GM23248 (cell line): Measurements from ENCODE around the gene SLC35F3. TPM values are rescaled to one million over a fixed set of nuclear protein-coding genes. Genes with fewer than 3 reads are reported as not detected.

ENCODE experiments used
- DNase-seq: peaks from one replicate; pipeline ENCODE4 v3.0.0-alpha.2; 2015
- H2AFZ ChIP-seq: fragments of 200-600 bp; sonication (generic); 2 replicates; pipeline ENCODE4 v1.6.1; 2016; ENCODE audit warnings: antibody characterized with exemption
- H3F3A ChIP-seq: fragments of 200-600 bp; sonication (generic); 2 replicates; pipeline ENCODE4 v1.6.1; 2016; ENCODE audit warnings: mild to moderate bottlenecking, antibody characterized with exemption, mixed run types; ENCODE audit not compliant: insufficient read depth
- H3K27ac ChIP-seq: fragments of 200-600 bp; sonication (generic); 2 replicates; pipeline ENCODE4 v1.5.1; 2016; ENCODE audit warnings: mild to moderate bottlenecking
- H3K27me3 ChIP-seq: fragments of 200-600 bp; sonication (generic); replicated peaks from 2 replicates; pipeline ENCODE4 v1.6.1; 2016; ENCODE audit warnings: mild to moderate bottlenecking; ENCODE audit not compliant: insufficient read depth
- H3K36me3 ChIP-seq: fragments of 200-600 bp; sonication (generic); 2 replicates; pipeline ENCODE4 v1.6.1; 2016; ENCODE audit warnings: low read depth, mild to moderate bottlenecking
- H3K4me1 ChIP-seq: fragments of 200-600 bp; sonication (generic); 2 replicates; pipeline ENCODE4 v1.6.1; 2016; ENCODE audit warnings: mild to moderate bottlenecking; ENCODE audit not compliant: insufficient read depth
- H3K4me2 ChIP-seq: fragments of 200-600 bp; sonication (generic); one replicate; pipeline ENCODE4 v1.6.1; 2016; ENCODE audit warnings: mild to moderate bottlenecking; ENCODE audit not compliant: unreplicated experiment
- H3K4me3 ChIP-seq: fragments of 200-600 bp; sonication (generic); 2 replicates; pipeline ENCODE4 v1.5.1; 2016; ENCODE audit warnings: mild to moderate bottlenecking
- H3K79me2 ChIP-seq: fragments of 200-600 bp; sonication (generic); 2 replicates; pipeline ENCODE4 v1.6.1; 2016; ENCODE audit warnings: mild to moderate bottlenecking; ENCODE audit not compliant: insufficient read depth
- H3K9ac ChIP-seq: fragments of 200-600 bp; sonication (generic); 2 replicates; pipeline ENCODE4 v1.6.1; 2016; ENCODE audit warnings: mild to moderate bottlenecking
- H3K9me2 ChIP-seq: fragments of 200-600 bp; sonication (generic); 2 replicates; pipeline ENCODE4 v1.6.1; 2016; ENCODE audit warnings: mixed run types, mild to moderate bottlenecking, moderate library complexity; ENCODE audit not compliant: insufficient read depth
- H3K9me3 ChIP-seq: fragments of 200-600 bp; sonication (generic); one replicate; pipeline ENCODE4 v1.6.1; 2017; ENCODE audit warnings: low read depth
- H4K20me1 ChIP-seq: fragments of 200-600 bp; sonication (generic); 2 replicates; pipeline ENCODE4 v1.6.0; 2016; ENCODE audit not compliant: insufficient read depth
- EZH2 ChIP-seq: fragments of 200-600 bp; sonication (generic); IDR thresholded peaks from 2 replicates; pipeline ENCODE4 v1.6.1; 2018; ENCODE audit warnings: antibody characterized with exemption, mild to moderate bottlenecking; ENCODE audit not compliant: insufficient read depth, poor library complexity, severe bottlenecking
- EZH2phosphoT487 ChIP-seq: fragments of 200-600 bp; sonication (generic); IDR thresholded peaks from 2 replicates; pipeline ENCODE4 v1.6.1; 2018; ENCODE audit warnings: antibody characterized with exemption, moderate library complexity, mild to moderate bottlenecking, low read depth; ENCODE audit not compliant: insufficient read depth
- WGBS, 2 experiments: methylation state at CpG; one replicate each; pipeline ENCODE4 v1.1.6; 2015 to 2017; ENCODE audit warnings: low lambda C conversion rate in 2 of 2, low coverage in 1 of 2; ENCODE audit errors: missing lambda C conversion rate in 2 of 2; 5-methylcytosine and 5-hydroxymethylcytosine counted together
- in situ Hi-C: fragments of 300-500 bp; cut with MboI; formaldehyde crosslinking; loops from 2 replicates; pipeline ENCODE4 v1.15.0; 2020
- polyA plus RNA-seq: library from polyadenylated mRNA; unstranded; fragments of >200 nt; fragmentation: Nextera tagmentation; extraction: Ambion mirVana; gene quantifications from 2 replicates; pipeline ENCODE4 v1.2.1, GENCODE V29; 2016
- total RNA-seq: library from RNA; depleted of rRNA; stranded (reverse); fragments of >200 nt; shearing (Covaris generic); gene quantifications from 2 replicates; pipeline ENCODE4 v1.2.3, GENCODE V29; 2014

SLC35F3 gene
- total and polyA plus RNA-seq, 2 experiments from 2014 or later = 0.43 to 1.3 TPM

- no peaks in the 10 kb centered on the region for H4K20me1 ChIP-seq
- H3K27ac ChIP-seq = no peak overlapping the region
- in situ Hi-C loops = no loop called here
- no peaks in the 10 kb centered on the region for H3K79me2 ChIP-seq
- WGBS, 2 experiments = 32 to 33% methylated on average over 6 of the region's 6 CpGs
- no peak for DNase-seq
- no peak overlapping the region for H2AFZ ChIP-seq
- H3K9me2 ChIP-seq = no peaks in the 10 kb centered on the region
- no peak overlapping the region for H3K4me2 ChIP-seq
- H3K9me3 ChIP-seq = no peaks in the 10 kb centered on the region
- no peaks in the 10 kb centered on the region for H3F3A ChIP-seq
- no peak overlapping the region for H3K9ac ChIP-seq
- H3K4me3 ChIP-seq = no peak overlapping the region
- no peaks in the 10 kb centered on the region for H3K4me1 ChIP-seq
- no peaks in the 10 kb centered on the region for H3K27me3 ChIP-seq
- no peaks in the 10 kb centered on the region for H3K36me3 ChIP-seq
- TF ChIP-seq EZH2 = no peak
- TF ChIP-seq EZH2phosphoT487 = no peak
Measured at GRCh38 chr1:234163267-234163919, 258.9 kb downstream of the SLC35F3 start.

GRCh38 chr1:234164098-234164709 is 259.7 kb downstream of the SLC35F3 start:
- no peaks in the 10 kb centered on the region for H3F3A ChIP-seq
- no peak overlapping the region for H3K9ac ChIP-seq
- H3K4me1 ChIP-seq = no peaks in the 10 kb centered on the region
- TF ChIP-seq EZH2 (no peak), EZH2phosphoT487 (no peak)
- no peaks in the 10 kb centered on the region for H3K79me2 ChIP-seq
- no peak overlapping the region for H3K27ac ChIP-seq
- no peaks in the 10 kb centered on the region for H4K20me1 ChIP-seq
- H2AFZ ChIP-seq = no peak overlapping the region
- H3K9me3 ChIP-seq = no peaks in the 10 kb centered on the region
- no peaks in the 10 kb centered on the region for H3K27me3 ChIP-seq
- no peaks in the 10 kb centered on the region for H3K9me2 ChIP-seq
- no peak overlapping the region for H3K4me3 ChIP-seq
- 30 to 53% methylated on average over 5 of the region's 5 CpGs for WGBS, 2 experiments
- in situ Hi-C loops = no loop called here
- DNase-seq = no peak
- H3K36me3 ChIP-seq = no peaks in the 10 kb centered on the region
- H3K4me2 ChIP-seq = no peak overlapping the region

- Histone ChIP-seq H2AFZ (no peak overlapping the region), H3K9me2 (no peaks in the 10 kb centered on the region), H3K9me3 (no peaks in the 10 kb centered on the region), H3K9ac (no peak overlapping the region), H3K4me3 (no peak overlapping the region), H4K20me1 (no peaks in the 10 kb centered on the region), H3K79me2 (no peaks in the 10 kb centered on the region), H3K4me2 (no peak overlapping the region), H3K27me3 (0 out of 2 replicates have a peak, but pooled peaks cover 6% of the 10 kb centered on the region), H3K27ac (no peak overlapping the region), H3F3A (no peaks in the 10 kb centered on the region), H3K4me1 (no peaks in the 10 kb centered on the region), H3K36me3 (no peaks in the 10 kb centered on the region)
- WGBS, 2 experiments = 52 to 53% methylated on average over 7 of the region's 7 CpGs
- in situ Hi-C loops = no loop called here
- no peak for TF ChIP-seq EZH2
- no peak for TF ChIP-seq EZH2phosphoT487
- DNase-seq = no peak
Measured at GRCh38 chr1:234168061-234168724, 263.7 kb downstream of the SLC35F3 start.

- H3K36me3 ChIP-seq = no peaks in the 10 kb centered on the region
- no peak overlapping the region for H3K4me2 ChIP-seq
- H3K27me3 ChIP-seq = 0 out of 2 replicates have a peak, but pooled peaks cover 6% of the 10 kb centered on the region
- H3K9me3 ChIP-seq = no peaks in the 10 kb centered on the region
- no peaks in the 10 kb centered on the region for H4K20me1 ChIP-seq
- DNase-seq = no peak
- WGBS, 2 experiments = 55% methylated on average over 9 of the region's 9 CpGs
- H3K9ac ChIP-seq = no peak overlapping the region
- H2AFZ ChIP-seq = no peak overlapping the region
- no peak for TF ChIP-seq EZH2phosphoT487
- TF ChIP-seq EZH2 = no peak
- no peaks in the 10 kb centered on the region for H3K79me2 ChIP-seq
- no peaks in the 10 kb centered on the region for H3K9me2 ChIP-seq
- no peaks in the 10 kb centered on the region for H3K4me1 ChIP-seq
- no peaks in the 10 kb centered on the region for H3F3A ChIP-seq
- in situ Hi-C loops = no loop called here
- no peak overlapping the region for H3K27ac ChIP-seq
- H3K4me3 ChIP-seq = no peak overlapping the region
Measured at GRCh38 chr1:234169161-234169849, 264.8 kb downstream of the SLC35F3 start.
